Embryonic facial prominence (tissue), 1 donor: ENCODE results near the gene PXDC1.

Source experiments
- DNase-seq: peaks from one replicate; pipeline ENCODE4 v3.0.0-alpha.2; 2016; ENCODE audit errors: extremely low spot score

The PXDC1 gene

DNA sequence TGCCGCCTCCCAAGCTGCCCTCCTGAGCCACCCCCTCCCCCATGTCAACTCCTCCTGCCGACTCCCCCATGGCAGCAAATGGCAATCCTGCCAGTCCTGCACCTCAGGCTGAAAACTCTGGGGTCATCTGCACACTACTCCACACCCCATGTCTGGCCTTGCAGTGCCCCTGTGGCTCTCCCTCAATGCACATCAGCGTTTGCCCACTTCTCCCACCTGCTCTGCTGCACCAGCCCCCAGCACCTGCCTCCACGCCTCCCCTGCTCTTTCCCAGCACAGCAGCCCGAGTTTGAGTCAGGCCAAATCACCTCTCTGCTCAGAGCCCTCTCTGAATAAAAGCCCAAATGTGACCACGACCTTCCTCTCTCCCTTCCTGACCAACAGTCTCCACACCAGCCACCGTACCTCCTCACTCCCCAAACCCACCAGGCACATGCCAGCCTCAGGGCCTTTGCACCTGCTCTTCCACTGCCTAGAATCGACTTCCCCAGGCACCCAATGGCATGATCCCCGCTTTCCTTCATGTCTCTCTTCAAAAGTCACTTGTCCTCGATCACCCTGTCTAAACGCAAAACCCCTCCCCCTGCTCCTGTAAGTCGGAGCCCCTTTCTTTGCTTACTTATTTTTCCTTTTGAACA lies 4.3 kb downstream of the PXDC1 start:
- DNase-seq = no peak

DNA sequence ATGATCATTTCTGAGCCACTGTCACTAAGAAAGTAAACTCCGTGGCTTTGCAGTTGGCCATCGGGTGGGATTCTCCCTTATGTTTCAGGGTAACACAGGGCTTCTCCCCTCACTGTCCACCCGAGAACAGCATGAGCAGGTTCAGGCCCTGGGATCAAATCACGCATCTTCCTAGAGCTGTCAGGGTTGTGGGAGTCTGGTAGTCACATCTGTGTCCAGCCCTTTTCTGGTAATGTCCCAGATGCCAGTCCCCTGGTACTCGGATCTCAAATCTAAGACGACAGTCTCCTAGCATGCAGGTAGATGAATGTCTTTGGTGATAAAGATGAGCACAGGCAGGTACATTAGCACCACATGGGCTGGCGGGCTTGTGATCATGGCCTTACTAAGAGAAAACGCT lies 4.8 kb downstream of the PXDC1 start:
- no peak for DNase-seq

- DNase-seq = no peak
Observed at GRCh38 chr6:3746119-3746691, 5.3 kb downstream of the PXDC1 start.

- DNase-seq = no peak
Observed at GRCh38 chr6:3745566-3746118, 5.9 kb downstream of the PXDC1 start.

DNA sequence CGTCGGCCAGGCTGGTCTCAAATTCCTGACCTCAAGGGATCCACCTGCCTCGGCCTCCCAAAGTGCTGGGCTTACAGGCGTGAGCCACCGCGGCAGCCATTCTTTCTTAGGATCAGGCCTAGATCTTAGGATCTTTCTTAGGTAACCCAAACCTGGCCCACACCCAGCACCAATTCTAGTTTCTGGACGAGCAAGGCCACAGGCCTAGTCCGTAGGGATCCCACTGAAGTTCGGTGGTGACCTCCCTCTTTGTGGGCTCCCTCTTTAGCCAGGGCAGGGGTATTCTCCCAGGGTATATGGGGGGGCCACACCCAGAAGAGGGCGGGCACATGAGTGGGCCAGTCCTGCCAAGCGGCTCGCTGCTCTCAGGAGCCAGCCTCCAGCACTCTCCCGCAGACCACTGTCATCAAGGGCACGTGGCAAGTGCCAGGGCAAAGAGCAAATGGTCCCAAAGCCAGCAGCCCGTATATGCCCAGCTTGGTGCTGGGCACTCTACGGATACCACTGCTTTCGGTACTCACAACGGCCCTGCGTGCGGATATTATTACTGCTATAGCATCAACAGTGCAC lies 6.5 kb downstream of the PXDC1 start:
- DNase-seq = no peak

- DNase-seq = no peak
Observed at GRCh38 chr6:3744211-3744900, 7.2 kb downstream of the PXDC1 start.

DNA sequence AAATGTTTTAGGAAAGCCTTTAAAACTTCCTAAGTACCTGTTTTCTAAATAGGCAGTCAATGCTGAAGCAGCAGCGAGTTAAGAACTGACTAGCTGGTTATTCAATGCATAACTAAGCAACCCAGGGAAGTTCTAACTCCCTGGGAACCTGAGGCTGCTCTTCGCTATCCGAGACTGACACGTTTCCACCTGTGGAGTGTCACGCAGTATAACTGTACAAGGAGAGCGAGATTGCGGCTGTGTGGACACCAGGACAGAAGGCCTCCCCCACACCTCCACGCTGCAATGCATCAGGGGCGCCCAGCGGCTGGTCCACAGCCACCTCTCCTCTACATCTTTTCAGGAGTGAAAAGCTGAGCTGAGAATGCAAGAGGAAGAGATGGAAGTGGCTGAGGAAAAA lies 8.0 kb downstream of the PXDC1 start:
- no peak for DNase-seq

GRCh38 chr6:3742426-3743344 lies 8.8 kb downstream of the PXDC1 start:
- peak; percentile 46 for DNase-seq

GRCh38 chr6:3742076-3742425 lies 9.5 kb downstream of the PXDC1 start:
- DNase-seq = no peak

DNA sequence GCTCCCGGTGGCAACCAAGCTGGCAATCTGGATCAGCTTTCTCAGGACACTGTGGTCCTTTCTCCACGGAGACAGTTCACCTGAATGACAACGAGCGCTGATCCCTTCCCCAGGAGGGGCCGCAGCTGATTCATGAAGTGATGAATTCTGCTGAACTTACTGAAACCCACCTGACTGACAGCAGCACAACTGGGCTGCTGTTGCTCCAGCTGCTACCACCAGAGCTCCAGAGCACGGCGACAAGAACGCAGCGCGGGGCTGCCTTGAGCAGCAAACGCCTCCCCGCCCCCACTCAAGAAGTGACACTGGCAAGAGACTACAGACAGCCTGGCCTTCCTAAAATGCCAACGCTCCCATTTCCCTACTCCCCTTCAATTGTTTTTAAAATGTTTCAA lies 10.0 kb downstream of the PXDC1 start:
- no peak for DNase-seq

DNA sequence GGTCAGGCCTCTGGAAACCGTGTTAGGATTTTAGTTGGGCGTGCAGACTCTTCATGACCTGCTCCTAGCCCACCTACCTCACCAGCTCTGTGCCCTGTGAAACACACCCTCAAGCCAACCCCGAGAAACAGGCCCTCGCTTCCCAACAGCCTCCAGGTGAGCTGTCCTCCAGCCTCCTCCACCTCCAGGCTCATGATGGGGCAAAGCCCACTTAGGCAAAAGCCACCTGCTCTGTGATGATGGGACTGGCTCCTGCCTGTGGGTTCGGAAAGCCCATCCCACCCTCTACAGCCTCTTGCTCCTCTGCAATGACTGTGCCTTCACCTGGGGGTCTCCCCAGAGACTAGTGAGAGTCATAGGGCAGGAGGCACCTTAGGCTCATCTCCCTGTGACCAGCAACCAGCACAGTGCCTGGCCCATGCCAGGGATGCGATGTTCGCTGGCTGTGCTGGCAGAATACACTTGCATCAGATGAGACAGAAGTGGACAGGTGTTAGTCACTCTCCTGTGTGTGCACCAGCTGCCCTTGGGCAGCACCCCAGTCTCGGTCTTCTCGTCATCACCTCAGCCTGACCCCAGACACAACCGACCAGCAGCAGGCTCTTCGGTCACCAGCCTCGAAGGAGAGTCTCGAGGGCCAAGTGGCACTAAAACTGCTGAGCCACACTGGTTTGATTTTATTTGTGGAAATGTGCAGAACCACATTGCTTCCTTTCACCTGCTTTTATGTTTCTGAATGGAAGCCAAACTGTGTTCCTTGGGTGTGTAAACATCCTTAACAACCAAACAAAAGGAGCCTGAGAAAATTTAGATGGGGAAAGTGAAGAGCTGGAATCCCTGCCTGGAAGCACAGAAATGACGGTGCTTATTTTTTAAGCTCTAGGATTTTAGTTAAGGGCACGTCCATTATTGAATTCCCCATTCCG lies 10.7 kb downstream of the PXDC1 start:
- no peak for DNase-seq

DNA sequence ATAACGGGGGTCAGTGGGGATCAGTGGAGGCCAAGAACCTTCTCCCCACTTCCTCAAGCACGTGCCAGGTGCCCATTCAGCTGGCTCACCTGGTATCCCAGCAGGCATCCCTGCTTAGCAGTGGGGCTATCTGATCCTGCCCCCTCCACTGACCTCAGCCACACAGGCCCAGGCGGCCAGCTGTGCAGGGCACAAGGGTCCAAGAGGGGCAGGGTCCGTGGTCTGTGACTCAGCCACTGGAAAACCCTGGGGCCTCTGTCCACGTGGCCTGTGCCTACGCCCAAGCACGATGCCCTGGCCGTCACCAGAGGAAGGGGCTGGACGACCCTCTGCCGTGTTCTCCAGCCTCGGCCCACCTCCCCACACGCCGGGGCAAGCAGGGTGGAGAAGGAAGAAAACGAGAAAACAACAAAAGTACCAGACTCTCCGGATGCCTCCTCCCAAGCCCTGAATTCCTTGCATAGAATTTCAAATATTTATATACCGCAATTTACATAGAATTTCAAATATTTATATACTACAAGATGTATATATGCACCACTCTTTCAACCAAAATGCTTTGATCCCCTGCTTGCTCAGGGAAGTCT lies 12.1 kb downstream of the PXDC1 start:
- no peak for DNase-seq

DNA sequence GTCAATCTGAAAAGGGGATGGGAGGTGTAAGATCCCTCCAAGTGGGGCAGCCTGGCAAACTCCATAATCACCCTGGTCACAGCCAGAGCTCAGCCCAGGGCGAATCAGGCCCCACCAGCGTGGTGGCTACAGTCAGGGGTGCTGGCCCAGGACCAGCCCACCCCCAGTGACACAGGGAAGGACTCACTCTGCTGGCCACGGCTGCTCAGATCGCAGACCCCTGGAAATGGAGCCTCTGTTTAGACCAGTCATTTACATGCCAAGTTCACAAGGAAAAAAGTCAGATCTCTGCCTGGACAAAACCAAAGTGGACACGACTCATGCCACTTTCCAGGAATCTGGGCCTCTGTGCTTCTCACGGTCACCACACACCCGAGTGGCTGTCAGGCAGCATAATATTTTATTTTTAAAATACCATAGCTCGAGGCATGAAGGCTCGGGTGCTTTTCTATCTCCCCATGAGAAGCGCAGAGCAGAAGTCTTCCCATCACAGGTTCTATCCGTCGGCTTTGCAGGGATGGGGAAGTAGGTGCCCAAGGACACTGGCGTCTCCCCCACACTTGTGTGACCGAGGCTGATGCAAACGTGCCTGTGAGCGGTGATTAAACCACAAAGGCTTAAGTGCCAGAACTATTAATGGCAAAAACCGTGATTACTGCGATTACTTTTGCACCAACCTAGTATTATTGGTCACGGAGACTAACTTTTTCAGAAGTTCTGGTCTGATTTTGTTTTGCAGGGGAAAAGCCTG lies 13.0 kb downstream of the PXDC1 start:
- DNase-seq = no peak

- no peak for DNase-seq
Observed at GRCh38 chr6:3737831-3738210, 13.7 kb downstream of the PXDC1 start.

DNA sequence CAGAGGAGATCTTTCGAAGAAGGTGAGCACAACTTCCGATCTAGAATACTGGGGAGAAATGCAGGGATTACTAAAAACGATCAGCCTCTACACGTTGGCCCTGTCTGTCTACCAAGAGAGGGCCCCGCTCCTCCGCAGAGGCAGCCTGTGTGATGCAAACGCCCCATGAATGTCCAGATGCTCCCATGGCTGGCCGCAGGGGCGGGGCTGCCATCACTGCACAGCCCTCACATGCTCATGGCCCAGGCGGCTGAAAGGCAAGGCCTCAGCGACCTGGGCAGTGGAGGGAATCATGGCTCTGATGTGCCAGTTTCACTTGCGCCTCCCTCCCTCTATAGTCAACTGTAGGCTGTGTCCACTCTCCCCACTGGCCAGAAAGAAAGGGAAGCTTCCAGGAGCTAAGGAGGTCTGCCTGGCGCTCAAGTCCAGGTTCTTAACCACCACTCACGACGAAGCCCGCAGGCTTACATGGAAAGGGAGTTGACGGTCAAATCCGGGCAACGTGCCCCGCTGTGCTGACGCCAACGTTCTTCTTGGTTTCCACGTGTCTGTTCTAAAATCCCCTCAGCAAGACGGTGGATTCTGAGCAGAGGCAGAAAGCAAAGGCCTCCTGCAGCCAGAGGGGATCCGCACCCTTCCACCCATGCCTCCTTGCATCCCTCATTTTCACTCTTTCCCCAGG lies 14.2 kb downstream of the PXDC1 start:
- no peak for DNase-seq

DNA sequence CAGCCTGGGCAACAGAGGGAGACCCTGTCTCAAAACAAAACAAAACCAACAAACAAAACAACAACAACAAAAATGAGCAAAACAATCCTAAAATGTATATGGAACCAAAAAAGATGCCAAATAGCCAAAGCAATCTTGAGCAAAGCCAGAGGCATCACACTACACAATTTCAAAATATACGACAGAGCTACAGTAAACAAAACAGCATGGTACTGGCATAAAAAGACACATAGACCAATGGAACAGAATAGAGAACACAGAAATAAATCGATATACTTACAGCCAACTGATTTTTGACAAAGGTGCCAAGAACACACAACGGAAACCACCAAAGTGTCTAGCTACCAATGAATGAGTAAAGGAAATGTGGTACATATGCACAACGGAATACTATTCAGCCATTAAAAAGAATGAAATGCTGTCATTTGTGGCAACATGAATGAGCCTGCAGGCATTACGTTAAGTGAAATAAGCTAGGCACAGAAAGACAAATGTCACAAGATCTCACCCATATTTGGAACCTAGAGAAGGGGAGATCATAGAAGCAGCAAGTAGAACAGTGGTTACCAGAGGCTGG lies 16.4 kb downstream of the PXDC1 start:
- no peak for DNase-seq

GRCh38 chr6:3734023-3734422 lies 17.5 kb downstream of the PXDC1 start:
- no peak for DNase-seq

- no peak for DNase-seq
Observed at GRCh38 chr6:3733321-3733925, 18.1 kb downstream of the PXDC1 start.
